ENCODE results near the gene AKT1S1.

AKT1S1 gene

GRCh38 chr19:49853852-49854377, 23.2 kb downstream of the AKT1S1 start:
- no peak for DNase-seq (ENCODE audit: low read depth)

DNA sequence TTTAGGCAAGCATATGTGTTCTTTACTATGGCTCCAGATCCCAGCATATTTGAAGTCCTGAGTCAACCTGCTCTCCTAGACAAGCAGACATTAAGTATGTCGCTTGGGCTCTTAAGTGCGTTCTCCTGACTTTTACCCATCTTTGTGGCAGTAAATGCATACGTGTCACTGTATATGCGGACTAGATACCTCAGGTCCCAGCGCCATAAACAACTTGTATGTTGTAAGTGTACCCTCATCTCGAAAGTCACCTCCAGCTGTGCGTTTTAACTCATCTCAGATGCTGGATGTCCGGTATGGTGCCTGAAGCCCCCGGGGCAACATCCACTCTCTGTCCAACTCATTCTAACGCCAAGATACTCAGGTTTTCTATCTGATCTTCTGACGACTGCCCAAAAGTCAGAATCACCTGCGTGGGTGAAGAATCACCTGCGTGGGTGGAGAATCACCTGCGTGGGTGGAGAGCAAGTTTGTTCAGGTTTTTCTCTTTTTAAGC, 24.5 kb downstream of the AKT1S1 start:
- no peak for DNase-seq (ENCODE audit: low read depth)

DNA sequence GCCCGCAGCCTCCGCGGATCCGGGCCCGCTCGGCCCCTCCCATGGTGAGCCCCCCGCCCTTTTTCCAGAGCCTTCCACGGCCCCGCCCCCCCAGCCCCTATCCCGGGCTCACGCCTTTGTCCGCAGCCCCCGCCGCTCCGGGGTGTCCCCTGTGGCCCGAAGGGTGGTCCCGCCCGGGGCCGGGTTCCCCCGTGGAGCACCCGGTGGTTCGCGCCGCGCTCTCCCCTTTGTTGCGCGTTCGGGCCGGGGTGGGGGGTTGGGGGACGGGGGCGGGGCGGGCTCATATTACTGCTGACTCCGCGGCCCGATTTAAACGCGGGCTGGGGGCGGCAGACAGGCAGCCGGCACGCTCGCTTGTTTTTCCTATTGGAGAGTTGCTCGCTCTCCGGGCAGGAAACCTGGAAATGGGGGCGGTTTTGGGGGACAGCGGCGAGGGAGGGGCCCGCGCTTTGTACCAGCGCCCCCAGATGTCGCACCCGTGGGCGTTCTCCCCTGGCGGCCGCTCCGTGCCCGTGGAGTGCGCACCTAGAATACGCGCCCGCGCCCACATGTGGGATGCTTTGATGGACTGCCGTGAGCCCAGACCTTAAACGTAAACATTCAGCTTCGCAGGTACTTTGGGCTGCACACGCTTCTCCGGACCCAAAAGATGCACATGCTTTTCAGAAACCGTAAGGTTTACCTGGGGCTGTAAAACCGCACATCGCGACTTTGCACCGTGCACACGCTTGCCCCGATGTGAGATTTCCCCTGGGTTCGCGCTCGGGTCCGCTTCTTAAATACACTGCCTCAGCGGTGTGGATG, 25.5 kb downstream of the AKT1S1 start:
- peak; percentile 24 for DNase-seq (ENCODE audit: low read depth)

- DNase-seq (ENCODE audit: low read depth), result peak; percentile 83
Observed at GRCh38 chr19:49850487-49851342, 26.4 kb downstream of the AKT1S1 start, which contains the start of gene PTOV1. TSS of gene PTOV1 (plus strand) at chr19:49851159.

DNA sequence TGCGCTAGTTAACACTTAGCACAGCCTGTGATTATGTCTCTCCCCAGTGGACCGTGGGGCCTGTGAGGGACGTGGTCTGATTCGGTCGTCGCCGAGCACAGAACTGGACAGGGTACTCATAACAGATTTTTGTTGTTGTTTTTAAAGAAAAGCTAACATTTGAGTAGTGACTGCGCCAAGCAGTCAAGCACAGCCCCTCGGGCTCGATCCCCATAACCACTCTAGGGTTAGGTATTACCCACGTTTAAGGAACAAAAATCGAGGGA, 27.0 kb downstream of the AKT1S1 start:
- no peak for DNase-seq (ENCODE audit: low read depth)

DNA sequence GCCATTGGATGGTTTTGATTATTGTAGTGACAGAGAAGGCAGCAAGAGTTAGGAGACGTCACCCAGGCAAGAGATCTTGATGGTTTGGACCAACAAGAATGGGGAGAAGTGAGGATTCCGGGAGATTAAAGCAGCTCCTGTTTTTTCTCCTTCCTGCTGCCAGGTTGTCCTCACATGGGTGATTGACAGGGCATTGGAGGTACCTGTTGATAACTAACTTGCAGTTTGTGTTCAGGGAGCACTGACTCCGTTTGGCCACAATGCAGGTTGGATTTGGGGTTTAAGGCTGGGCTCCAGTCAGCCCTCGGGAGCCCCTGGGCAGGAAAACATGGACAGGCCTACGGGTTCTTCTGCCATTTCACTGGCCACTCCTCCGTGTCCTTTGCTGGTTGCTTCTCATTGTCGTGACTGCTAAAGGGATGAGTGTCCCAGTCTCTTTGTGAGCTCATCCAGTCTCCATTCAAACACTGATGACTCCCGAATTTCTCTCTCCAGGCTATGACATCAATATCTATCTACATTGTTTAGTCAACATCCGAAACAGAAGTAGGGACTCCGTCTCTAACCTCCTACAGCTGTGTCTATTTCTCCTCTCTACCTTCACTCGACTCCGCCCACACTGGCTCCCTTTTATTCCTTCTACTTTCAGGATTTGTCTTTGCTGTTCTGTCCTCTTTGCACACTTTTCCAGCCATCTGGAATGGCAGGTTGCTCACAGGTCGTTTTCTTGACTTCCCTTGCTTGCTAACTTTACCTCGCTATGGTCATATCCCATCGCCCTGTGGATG, 27.5 kb downstream of the AKT1S1 start:
- no peak for DNase-seq (ENCODE audit: low read depth)

GRCh38 chr19:49848938-49849337, 28.2 kb downstream of the AKT1S1 start:
- no peak for DNase-seq (ENCODE audit: low read depth)

- DNase-seq (ENCODE audit: low read depth), result no peak
Observed at GRCh38 chr19:49847731-49848696, 29.1 kb downstream of the AKT1S1 start.

DNA sequence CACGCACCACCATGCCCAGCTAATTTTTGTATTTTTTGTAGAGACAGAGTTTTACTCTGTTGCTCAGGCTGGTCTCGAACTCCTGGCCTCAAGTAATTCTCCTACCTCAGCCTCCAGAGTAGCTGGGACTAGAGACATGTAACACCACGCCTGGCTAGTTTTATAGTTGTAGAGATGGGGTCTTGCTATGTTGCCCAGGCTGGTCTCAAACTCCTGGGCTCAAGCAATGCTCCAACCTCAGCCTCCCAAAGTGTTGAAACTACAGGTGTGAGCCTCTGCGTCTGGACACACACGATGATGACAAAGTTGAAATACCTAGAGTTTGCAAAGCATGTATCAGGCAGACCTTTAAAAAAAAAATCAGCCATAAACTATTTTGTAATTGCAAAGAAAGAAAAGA, 30.7 kb downstream of the AKT1S1 start:
- no peak for DNase-seq (ENCODE audit: low read depth)

GRCh38 chr19:49845414-49845813, 31.7 kb downstream of the AKT1S1 start:
- no peak for DNase-seq (ENCODE audit: low read depth)

GRCh38 chr19:49844138-49845095, 32.7 kb downstream of the AKT1S1 start:
- no peak for DNase-seq (ENCODE audit: low read depth)

DNA sequence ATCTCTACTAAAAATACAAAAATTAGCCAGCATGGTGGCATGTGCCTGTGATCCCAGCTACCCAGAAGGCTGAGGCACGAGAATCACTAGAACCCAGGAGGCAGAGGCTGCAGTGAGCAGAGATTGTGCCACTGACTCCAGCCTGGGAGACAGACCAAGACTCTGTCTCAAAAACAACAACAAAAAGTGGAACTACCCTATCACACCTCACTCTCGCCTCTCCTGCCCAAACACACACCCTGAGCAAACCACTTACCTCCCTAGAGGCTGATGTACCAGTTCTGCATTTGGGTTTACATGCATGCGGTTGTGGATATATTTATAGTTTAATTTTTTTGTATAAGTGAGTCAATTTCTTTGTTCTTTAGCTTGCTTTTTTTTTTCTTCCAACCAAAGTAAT, 33.9 kb downstream of the AKT1S1 start:
- no peak for DNase-seq (ENCODE audit: low read depth)

- no peak for DNase-seq (ENCODE audit: low read depth)
Observed at GRCh38 chr19:49840736-49841249, 36.4 kb downstream of the AKT1S1 start.

DNA sequence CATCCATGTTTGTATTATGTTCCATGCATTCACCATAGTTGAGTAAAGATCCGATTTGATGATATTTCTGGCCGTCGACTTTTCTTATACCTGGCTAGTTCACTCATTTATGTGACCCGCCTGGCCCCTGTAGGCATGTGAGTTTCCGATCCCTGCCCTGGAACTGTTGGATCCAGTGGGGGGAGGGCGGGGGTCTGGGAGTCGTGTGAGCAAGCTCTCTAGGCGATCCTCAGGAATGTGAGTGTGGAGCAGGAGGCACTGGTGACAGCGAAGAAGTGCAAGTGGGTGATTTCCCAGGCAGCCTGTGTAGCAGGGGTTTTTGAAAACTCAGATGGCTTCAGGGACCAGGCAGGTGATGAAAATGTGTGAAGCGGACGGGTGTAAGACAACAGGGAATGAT, 36.8 kb downstream of the AKT1S1 start:
- no peak for DNase-seq (ENCODE audit: low read depth)

DNA sequence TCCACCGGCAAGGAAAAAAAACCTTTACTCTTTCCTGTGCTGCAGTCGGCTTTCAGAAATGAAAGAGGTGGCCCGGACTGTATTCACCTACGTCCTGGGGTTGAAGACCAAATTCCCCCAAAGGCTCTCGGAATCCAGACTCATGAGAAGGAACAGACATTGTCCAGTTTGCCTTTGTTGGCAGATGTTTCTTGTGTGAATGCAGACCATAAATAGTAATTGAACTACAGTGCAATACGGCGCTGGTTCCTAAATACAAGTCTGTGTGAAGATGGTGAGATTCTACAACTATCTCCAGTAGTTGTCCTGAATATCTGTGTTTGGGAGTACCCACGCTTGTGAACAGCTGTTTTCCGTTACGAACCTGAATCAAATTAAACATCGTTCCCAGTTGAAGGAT, 37.4 kb downstream of the AKT1S1 start:
- no peak for DNase-seq (ENCODE audit: low read depth)

DNA sequence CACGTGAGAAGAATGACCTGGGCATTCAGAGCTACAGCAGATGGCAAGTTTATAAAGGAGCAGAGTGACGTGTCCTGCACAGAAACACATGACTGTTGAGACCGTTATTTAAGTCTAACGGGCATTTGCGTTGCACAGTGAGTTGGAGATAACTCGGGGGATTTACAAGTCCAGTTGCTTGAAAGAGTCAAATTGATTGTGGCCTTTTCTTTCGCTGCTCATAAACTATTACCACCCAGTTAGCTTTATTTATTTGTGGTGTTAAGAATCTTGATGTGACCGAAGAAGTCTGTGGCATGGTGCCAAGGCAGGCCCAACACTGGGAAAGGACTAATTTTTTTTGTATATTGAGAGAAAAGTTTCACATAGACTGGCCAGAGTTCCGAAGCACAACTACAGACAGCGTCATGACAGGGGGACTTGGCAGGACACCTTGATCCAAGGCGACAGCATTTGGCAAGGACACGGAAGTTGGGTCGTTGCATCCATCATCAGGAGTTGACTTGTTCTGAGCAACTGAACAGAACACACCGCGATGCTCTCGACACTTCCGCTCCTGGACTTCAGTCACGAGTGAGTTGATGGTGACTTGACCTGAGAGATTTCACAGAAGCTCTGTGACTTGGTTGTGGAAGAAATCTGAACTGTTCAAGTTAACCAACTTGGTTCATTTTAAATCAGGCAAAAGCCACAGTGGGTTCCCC, 38.1 kb downstream of the AKT1S1 start:
- no peak for DNase-seq (ENCODE audit: low read depth)

DNA sequence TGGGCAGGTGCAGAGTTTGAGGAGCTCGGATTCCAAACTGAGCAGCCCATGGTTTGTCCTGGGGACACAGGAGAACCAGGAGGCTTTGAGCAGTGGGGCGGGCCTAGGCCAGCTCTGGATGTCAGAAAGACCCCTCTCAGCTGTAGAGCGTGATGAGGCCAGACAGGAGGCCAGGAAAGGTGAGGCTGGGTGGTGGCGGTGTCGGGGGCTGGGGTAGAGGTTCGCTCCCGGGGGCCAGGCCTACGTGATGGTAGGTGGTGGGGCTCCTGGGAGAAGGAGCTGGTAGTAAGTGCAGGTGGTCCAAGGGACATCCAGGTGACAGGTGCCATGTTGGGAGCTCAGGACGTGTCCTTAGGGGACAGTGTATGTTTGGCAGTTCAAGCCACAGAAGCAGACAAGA, 39.7 kb downstream of the AKT1S1 start:
- no peak for DNase-seq (ENCODE audit: low read depth)

DNA sequence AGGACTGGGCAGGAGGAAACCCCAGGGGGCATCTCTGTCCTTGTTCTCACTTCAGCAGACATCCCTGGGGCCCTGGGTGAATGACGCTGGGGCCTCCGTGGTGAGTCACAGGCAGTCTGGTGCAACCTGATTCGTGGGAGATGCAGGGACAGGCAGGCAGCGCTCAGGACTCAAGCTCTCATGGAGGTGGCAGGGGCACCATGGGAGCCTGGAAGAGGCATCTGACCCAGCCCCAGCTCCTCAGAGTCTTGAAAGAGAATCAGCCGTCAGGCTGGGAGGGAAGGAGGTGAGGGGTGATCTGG, 40.2 kb downstream of the AKT1S1 start:
- DNase-seq (ENCODE audit: low read depth), result no peak

Data from activated T-cell treated with anti-CD3 and anti-CD28 coated beads for 1 hour (primary cell).